HG02759 (cell line): ENCODE measurements around the gene C1S.

ENCODE experiments used
- ATAC-seq: cut with Tn5 transposase; IDR thresholded peaks from one replicate; pipeline ENCODE4 v1.9.1; 2021; ENCODE audit warnings: mild to moderate bottlenecking, moderate library complexity; ENCODE audit not compliant: unreplicated experiment

C1S gene

GRCh38 chr12:7075518-7075917 lies 15.0 kb downstream of the C1S start:
- ATAC-seq = no peak

GRCh38 chr12:7075939-7076338 lies 15.4 kb downstream of the C1S start:
- no peak for ATAC-seq

- no peak for ATAC-seq
Observed at GRCh38 chr12:7076493-7076892, 16.0 kb downstream of the C1S start.

- no peak for ATAC-seq
Observed at GRCh38 chr12:7078163-7078562, 17.6 kb downstream of the C1S start.

- no peak for ATAC-seq
Observed at GRCh38 chr12:7079826-7080125, 19.3 kb downstream of the C1S start.

- ATAC-seq = no peak
Observed at GRCh38 chr12:7081037-7081436, 20.5 kb downstream of the C1S start.

- ATAC-seq = no peak
Observed at GRCh38 chr12:7083125-7083524, 22.6 kb downstream of the C1S start.

- ATAC-seq = no peak
Observed at GRCh38 chr12:7089196-7089871, 28.8 kb downstream of the C1S start.

- ATAC-seq = no peak
Observed at GRCh38 chr12:7090222-7090998, 29.9 kb downstream of the C1S start.

GRCh38 chr12:7091171-7091570 lies 30.7 kb downstream of the C1S start:
- ATAC-seq = no peak

GRCh38 chr12:7091660-7092228 lies 31.2 kb downstream of the C1S start:
- ATAC-seq = no peak

- ATAC-seq = no peak
Observed at GRCh38 chr12:7092229-7092985, 31.9 kb downstream of the C1S start, which contains the start of gene C1R. C1R (minus strand) TSS chr12:7092445; CDS start chr12:7092388, 57 bp downstream.

GRCh38 chr12:7092986-7093460 lies 32.5 kb downstream of the C1S start:
- ATAC-seq = no peak

GRCh38 chr12:7093486-7093885 lies 33.0 kb downstream of the C1S start:
- ATAC-seq = no peak

GRCh38 chr12:7093892-7094291 lies 33.4 kb downstream of the C1S start:
- no peak for ATAC-seq

GRCh38 chr12:7096006-7096932 lies 35.8 kb downstream of the C1S start:
- no peak for ATAC-seq

- ATAC-seq = no peak
Observed at GRCh38 chr12:7096979-7097378, 36.5 kb downstream of the C1S start.

GRCh38 chr12:7099290-7099996 lies 38.9 kb downstream of the C1S start:
- ATAC-seq = no peak

GRCh38 chr12:7100239-7100638 lies 39.7 kb downstream of the C1S start:
- ATAC-seq = no peak
